NCI-H524 (cell line): ENCODE measurements around the gene SLC25A42.
A peak's percentile ranks its signal among the peaks of the same experiment; 100 is the strongest.
"Not testable (repeated sequence)": the region's sequence is repeated elsewhere in the genome, so short reads cannot be mapped to it uniquely, and the experiment has no call there.

Experiments used
- DNase-seq, 2 experiments: peaks; one replicate each; lab custom pipeline; 2025; lab: John Stamatoyannopoulos, UW

The SLC25A42 gene, protein sequence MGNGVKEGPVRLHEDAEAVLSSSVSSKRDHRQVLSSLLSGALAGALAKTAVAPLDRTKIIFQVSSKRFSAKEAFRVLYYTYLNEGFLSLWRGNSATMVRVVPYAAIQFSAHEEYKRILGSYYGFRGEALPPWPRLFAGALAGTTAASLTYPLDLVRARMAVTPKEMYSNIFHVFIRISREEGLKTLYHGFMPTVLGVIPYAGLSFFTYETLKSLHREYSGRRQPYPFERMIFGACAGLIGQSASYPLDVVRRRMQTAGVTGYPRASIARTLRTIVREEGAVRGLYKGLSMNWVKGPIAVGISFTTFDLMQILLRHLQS

DNA sequence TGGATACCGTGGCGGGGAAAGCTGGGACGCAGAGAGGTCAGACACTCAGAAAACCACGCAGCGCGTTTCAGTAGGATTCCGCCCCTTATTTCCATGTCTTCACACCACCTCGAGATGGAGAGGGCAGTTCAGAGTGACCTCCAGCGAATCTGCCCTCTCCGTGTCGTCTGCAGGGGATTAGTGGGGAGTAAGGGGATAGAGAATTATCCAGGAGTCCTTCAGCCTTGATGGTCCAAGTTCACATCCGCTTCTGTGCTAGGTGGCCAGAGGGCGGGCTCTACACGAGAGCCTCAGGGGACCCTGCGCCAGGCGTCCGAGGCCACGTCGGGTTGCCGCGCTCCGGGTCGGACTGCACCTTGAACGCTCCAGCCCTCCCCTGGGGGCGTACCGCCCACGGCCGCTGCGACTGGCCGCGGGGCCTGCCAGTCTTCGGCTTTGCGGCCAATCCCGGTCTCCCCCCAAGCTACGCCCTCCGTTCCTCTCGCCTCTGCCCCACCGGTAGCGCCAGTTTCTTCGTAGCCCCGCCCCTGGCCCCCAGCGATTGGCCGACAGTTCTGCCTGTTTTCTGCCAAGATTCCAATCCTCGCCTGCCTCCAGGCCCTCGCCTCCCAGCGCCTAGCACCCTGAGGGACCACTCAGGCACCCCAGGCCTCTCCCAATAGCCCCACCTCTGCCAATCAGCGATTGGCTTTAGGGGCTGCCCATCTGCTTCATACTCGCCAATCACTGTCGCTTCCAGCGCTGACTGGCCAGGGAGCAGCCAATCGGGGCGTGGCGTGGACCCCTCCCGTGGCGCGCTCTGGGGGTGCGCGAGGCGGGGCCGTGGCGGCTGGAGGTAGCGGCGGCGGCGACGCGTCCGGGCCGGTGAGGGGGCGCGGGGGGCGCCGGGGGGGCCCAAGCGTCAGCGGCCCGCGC lies at the start of gene SLC25A42:
TSS of gene SLC25A42 (plus strand) at position 812 of the 915 bp plus-strand sequence. CDS start 32,131 bp downstream, outside the sequence.
- DNase-seq: peak; percentile 100

DNA sequence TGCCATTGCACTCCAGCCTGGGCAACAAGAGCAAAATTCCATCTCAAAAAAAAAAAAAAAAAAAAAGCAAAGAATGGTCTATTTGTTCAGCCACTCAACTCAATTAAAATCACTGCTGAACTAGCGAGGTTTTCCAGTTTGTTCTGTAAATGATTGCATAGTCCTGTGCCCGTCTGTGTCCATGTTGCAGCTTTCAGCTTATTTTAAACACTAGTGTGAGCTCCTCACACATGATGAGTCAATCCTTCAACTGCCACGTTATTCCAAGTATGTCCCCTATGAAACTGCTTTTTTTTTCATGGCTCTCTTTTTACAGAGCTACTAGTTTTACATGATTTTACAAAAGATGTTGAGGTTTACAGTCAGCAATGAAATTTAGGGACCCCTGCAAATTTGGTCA lies 42.7 kb upstream of the SLC25A42 start:
- no peak for DNase-seq

DNA sequence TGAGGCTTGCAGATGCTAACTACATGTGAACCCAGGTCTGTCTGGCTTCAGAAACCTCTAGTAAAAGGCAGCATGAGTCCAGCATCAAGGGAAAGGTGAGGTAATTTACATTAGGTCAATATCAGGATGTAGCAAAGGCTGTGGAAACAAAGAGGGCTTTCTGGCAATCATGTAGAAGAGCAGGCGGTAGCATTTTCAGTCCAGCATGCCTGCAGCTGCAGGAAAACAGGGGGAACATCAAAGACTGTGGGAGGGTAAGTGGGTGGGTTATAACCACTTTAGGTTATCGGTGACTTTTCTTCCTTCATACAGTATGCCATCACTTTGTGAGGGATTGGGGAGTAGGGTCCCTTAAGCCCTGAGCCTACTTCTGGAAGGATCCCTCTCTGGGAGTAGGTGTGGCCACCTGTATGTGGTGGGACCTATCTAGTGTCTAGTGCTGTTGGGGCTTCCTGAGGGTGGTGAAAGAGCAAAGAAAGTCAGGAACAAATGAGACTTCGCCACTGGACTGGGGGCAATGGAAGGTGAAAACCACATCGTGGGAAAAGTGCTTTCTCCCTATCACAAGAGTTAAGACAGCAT lies 41.3 kb upstream of the SLC25A42 start:
- DNase-seq: no peak

DNA sequence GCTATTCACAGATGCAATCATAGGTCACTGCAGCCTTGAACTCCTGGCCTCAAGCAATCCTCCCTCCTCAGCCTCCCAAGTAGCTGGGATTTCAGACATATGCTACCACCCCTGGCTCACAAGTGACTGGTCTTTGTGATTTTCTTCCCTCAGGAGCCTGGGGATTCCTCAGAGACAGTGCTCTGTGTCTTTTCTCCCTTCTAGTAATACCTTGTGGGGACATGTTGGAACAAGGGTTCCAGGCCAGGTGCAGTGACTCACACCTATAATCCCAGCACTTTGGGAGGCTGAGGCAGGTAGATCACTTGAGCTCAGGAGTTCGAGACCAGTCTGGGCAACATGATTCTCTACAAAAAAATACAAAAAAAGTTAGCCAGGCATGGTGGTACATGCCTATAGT lies 40.4 kb upstream of the SLC25A42 start:
- DNase-seq: not testable (repeated sequence)

DNA sequence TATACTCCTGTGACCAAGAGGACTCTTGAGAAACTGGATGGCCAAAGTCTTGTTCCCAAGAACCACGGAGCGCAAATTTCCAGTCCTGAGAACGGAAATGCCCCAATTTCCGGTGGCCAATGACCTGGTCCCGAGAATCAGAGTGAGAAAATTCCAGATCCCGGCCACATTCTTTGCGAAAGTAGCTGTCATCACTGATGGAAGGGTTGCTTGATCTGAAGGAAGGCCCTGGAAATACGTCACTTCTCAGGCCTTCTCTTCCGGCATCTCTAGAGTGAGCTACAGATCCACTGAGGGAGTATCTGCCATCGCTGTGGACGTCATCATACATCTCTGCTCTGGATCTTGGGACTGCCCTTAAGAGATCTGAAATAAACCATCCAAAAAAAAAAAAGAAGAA lies 37.9 kb upstream of the SLC25A42 start:
- DNase-seq: no peak

DNA sequence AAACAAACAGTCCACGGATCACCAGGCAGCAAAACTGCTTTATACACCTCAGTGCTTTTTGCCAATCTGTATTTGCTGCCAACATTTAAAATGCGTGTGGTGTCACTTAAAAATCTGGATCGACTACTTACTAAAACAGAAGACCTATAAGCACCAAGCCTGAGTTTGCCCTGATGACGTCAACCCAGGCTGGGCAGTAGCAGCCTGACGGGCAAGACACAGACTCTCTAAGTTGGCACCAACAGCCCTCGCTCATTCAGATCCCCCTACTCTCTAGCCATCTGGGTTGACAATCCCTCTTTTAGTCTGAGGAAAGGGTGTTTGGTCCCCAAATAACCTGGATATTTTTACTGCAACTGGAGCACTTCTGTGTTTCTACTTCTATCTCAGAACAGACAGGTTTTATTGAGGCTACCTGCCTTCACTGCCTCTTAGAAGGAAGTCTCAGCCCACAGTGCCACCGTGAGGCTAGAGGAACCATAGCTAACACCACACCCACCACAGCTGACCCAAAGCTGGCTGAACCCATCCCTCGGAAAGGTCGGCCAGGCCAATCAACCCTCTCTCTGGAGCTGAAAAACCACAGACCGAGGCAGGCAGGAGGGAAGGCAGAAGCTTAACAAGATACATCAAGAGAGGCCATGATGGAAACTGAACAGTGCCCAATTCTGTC lies 37.4 kb upstream of the SLC25A42 start:
- DNase-seq: peak in 1 of 2 experiments; percentile 11

DNA sequence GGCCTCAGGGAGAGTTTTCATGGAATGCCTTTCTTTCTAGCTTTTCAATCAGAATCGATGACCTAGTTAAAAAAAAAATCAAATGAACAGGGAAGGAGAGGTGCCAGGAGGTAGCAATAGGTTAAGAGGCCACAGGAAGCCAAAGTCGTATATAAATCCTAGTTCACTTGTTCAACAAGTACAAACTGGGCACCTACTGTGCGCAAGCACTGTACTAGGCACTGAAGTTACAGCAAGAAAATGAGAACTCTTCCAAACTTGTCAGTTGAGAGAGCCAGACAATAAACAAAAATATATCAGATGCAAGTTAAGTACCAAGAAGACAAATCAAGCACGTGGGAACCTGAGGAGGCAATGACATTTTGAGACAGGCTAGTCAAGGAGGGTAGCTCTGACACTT lies 36.6 kb upstream of the SLC25A42 start:
- no peak for DNase-seq

DNA sequence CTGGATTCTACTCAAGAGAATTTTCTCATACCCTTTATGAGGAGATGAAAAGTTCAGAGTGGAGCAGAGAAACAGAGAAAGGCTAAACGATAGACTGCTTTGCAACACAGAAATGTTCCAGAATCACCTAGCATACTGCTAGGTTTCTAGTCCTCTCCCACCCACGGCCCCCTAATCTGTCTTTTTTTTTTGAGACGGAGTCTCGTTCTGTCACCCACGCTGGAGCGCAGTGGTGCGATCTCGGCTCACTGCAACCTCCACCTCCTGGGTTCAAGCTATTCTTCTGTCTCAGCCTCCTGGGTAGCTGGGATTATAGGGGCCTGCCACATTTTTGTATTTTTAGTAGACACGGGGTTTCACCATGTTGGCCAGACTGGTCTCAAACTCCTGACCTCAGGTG lies 35.3 kb upstream of the SLC25A42 start:
- DNase-seq: no peak

DNA sequence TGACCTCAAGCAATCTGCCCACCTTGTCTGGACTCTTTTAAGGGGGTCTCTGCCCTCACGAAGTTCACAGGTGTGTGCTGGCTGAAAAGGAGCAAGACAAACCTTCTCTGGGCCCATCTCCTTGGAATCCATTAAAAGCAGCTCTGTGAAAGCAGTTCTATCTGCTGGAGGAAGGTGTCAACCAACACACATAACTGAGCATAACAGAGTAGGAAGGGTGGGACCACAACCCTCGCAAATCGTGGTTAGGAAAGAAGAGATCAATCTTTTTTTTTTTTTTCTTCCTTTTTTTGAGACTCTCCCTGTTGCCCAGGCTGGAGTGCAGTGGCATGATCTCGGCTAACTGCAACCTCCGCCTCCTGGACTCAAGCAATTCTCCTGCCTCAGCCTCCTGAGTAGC lies 31.9 kb upstream of the SLC25A42 start:
- no peak for DNase-seq

DNA sequence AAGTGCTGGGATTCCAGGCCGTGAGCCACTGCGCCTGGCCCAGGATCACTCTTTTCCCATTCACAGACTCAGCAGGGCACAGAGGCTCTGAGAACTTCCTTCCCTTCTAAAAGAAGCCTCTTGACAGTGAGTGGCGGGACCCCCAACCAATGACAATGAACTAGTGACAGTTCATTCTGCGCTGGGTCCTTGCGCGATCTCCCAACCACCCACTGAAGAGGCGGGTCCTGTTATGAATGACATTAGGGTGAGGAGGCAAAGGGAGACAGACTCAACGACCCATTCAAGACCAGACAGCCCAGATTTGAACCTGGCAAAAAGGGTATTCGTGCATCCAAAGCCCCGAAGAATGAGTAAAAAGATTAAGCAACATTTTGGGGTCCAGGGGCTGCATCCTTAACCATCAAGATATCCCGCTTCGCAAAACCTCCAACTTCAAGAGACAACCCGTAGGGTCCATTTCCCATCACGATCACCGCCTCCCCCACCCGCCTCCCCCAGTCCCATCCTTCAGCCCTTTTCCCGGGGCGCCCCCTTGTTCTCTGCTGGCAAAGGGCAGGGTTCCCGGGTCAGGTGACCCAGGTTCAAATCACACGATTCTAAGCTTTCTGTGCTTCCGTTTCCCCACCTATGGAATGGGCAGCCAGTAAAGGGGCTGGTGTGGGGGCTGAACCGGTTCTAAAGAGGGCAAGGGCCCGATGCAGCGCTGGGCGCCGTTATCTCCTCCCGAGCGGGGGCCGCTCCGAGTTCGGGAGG lies 31.2 kb upstream of the SLC25A42 start:
- peak; percentile 85 to 94 for DNase-seq

DNA sequence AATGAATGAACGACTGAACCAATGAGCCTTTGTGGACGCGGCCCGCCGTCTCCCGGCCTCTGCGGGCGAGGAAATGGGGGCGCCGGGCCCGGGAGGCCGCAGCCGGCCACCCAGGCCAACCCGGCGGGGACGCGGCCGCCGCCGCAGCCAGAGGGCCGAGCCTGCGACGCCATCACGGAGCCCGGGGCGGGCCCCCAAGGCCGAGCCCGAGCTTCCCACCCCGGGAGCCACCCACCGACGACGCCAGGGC lies 30.7 kb upstream of the SLC25A42 start:
- DNase-seq: no peak

DNA sequence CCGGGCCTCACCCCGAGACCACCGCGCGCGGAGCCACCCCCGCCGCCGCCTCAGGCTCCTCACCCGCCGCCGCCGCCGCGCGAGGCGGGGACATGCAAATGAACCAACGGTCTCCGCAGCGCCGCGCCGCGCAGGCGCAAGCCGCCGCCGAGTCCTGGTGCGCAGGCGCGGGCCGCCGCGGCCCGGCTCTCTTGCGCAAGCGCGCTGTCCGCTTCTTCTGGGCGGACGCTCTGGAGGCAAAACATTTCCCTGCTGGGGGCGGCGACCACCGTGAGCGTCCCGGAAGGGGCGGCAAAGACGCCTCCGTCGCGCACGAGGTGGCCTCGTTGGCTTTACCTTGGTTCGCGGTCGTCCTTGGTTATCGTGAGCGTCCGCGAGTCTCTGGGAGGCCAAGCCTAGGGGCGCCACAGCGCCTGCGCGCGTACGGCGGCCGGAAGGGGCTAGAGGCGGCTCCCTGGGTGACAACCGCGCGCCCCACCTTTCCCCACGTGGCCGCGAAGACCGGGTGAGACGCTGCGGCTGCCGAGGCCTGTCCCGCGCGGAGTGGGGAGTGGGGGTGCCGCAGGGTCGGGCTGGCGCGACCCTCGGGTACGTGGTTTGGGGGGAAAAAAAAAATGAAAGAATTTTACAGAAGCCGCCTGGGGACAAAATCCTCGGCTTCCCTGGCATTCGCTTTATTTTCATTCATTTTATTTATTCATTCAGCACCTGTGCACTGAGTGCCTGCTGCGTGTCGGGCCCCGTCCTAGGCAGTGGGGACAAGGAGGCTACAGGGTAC lies 30.2 kb upstream of the SLC25A42 start, which contains the start of the genes ARMC6 and SUGP2:
TSS of gene ARMC6 (plus strand) at position 178 of the 778 bp plus-strand sequence. CDS start 607 bp downstream, outside the sequence.
TSS of gene SUGP2 (minus strand) at position 92 of the 778 bp plus-strand sequence. CDS start 2,446 bp downstream, outside the sequence.
- peak; percentile 86 to 96 for DNase-seq

DNA sequence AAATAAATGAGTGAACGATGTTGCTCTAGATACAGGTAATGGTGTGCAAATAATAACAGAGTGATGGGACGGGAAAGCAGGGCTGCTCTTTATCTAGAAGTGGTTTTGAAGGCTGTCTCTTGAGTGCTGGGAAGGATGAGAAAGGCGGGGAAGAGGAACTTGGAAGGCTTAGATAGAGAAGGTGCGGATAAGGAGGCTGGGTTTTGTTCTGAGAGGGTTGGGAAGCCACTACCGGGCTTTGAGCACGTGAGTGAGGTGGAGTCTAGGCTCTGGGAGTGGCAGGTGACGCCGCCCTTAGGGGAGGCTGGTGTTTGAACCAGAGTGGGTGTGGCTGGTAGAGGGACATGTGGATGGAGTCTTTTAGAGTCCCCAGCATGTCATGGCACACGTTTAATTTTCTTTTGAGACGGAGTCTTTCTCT lies 29.6 kb upstream of the SLC25A42 start:
- DNase-seq: peak; percentile 34 to 71

DNA sequence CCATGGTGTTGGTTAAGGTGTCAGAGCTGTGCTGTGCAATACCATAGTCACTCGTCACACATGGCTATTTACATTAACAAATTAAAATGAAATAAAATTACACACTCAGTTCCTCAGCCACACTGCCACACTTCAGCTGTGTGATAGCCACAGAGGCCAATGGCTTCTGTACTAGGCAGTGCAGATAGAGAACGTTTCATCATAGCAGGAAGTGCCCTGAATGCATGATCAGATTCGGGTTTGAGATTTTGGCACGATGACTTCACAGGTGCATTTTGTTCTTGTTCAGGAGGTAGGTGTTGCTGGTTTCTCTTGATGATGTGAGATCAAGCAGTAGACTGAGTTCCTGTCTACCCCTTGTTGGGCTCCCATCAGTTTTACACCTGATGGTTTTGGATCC lies 23.9 kb upstream of the SLC25A42 start:
- DNase-seq: no peak

DNA sequence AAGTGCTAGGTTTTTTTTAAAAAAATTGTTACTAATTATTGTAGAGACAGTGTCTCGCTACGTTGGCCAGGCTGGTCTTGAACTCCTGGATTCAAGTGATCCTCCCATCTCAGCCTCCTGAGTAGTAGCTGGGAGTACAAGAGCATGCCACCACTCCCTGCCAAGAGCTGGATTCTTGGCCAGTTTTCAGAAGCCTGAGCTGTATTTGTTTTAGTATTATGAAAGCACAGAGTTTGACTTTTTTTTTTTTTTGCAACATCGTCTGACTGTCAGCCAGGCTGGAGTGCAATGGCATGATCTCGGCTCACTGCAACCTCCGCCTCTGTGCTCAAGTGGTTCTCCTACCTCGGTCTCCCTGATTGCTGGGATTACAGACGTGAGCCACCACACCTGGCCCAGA lies 23.4 kb upstream of the SLC25A42 start:
- no peak for DNase-seq

DNA sequence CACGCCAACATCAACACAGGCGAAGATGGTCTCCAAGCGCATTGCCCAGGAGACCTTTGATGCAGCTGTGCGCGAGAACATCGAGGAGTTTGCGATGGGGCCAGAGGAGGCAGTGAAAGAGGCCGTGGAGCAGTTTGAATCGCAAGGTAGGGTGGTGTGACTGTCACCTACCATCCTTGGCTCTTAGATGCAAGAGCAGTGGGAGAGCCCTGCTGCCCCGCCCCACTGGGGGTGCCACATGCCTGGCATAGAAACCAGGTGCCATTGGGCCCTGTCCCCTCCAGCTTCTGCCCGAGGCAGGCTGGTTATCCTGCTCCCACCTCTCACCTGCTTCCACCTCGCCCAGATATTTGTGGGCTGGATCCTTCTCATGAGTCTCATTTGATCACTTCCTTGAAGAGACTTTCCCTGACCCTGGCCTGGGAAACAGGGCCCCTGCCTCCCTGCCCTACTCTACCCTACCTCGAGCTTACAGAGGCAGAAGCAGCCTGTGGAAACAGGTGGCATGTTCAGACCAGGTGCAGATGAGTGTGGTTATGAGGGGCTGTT lies 21.0 kb upstream of the SLC25A42 start:
- DNase-seq: no peak

DNA sequence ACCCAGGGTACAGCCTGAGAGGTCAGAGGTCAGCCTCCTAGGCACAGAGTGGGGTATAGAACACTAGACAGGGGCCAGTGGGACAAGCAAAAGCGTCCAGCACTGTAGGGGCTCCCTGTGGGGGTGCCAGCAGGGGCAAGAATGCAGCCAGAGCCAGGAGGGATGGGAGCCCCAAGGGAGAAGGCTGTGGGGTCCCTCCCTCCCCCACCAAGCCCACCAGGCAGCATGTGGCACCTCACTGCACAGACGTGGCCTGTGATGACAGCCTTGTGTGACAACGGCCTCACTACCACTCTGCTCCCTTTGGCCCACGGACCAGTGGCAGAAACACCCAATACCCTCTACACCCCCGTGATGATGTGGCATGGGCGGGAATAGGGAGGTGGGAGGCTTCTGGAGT lies 20.3 kb upstream of the SLC25A42 start:
- DNase-seq: no peak

DNA sequence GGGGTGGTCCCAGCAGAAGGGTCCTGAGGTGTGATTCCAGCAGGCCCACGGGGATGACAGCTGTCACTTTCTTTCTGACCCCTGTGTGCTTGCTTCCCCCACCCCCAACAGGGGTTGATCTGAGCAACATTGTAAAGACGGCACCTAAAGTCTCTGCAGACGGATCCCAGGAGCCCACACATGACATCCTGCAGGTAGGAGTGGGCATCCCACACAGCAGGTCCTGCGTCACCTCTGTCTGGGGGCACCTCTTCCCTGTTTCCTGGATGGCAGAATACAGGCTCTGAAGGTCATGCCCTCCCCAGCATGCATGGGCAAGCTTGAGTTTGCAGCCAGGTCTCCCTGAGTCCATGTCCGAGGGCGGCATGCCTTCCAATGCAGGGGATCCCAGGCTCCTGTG lies 19.9 kb upstream of the SLC25A42 start:
- no peak for DNase-seq

DNA sequence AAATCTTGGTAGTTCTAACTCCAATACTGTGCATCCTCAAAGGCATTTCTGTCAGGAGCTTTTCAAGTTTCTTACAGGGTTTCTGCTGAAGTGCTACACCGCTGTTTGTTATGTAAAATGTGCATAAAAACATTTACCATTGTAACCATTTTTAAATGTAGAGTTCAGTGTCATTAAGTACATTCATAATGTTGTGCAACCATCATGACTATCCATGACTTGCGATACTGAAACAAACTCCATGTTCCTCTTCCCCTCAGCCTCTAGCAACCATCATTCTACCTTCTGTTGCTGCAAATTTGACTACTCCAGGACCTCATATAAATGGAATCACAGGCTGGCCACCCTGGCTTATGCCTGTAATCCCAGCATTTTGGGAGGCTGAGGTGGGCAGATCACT lies 14.4 kb upstream of the SLC25A42 start:
- no peak for DNase-seq

DNA sequence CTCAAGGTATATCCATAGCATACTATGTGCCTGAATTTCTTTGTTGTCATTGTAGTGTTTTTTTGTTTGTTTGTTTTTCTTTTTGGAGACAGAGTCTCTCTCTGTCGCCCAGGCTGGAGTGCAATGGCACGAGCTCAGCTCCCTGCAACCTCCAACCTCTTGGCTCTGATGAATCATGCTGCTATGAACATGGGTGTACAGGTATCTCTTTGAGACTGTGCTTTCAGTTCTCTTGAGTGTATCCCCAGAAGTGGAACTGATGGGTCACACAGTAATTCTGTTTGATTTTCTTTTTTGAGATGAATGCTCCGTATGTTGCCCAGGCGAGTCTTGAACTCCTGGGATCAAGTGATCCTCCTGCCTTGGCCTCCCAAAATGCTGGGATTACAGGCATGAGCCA lies 13.7 kb upstream of the SLC25A42 start:
- no peak for DNase-seq
